Thyroid gland (tissue), 4 donors: ENCODE results near the gene FNDC5.

Experiments
- POLR2A ChIP-seq, 2 donors: fragments of 450-650 bp; IDR thresholded peaks; one replicate each; pipeline ENCODE4 v1.6.1; 2017; ENCODE audit warnings: antibody characterized with exemption in 2 of 2, mild to moderate bottlenecking in 2 of 2, moderate library complexity in 1 of 2
- TF ChIP-seq, protein P1 (sequence below), 6 experiments: fragments of 200-600 bp in 3 of 6; fragments of 450-650 bp in 3 of 6; sonication (generic) in 3 of 6; IDR thresholded peaks; one replicate each; pipeline ENCODE4 v1.5.1; 2016 to 2019; ENCODE audit warnings: antibody characterized with exemption in 6 of 6, mild to moderate bottlenecking in 2 of 6, inconsistent platforms in 1 of 6, moderate library complexity in 1 of 6

GRCh38 chr1:32915766-32916706 is 45.3 kb upstream of the FNDC5 start:
- TF ChIP-seq, protein P1, sequence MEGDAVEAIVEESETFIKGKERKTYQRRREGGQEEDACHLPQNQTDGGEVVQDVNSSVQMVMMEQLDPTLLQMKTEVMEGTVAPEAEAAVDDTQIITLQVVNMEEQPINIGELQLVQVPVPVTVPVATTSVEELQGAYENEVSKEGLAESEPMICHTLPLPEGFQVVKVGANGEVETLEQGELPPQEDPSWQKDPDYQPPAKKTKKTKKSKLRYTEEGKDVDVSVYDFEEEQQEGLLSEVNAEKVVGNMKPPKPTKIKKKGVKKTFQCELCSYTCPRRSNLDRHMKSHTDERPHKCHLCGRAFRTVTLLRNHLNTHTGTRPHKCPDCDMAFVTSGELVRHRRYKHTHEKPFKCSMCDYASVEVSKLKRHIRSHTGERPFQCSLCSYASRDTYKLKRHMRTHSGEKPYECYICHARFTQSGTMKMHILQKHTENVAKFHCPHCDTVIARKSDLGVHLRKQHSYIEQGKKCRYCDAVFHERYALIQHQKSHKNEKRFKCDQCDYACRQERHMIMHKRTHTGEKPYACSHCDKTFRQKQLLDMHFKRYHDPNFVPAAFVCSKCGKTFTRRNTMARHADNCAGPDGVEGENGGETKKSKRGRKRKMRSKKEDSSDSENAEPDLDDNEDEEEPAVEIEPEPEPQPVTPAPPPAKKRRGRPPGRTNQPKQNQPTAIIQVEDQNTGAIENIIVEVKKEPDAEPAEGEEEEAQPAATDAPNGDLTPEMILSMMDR (IDR thresholded peaks at IDR 0.05), result no peak
- TF ChIP-seq POLR2A (IDR thresholded peaks at IDR 0.05), result no peak
